ENCODE results near the gene BMP2K. TPM values are rescaled to one million over a fixed set of nuclear protein-coding genes. Genes with fewer than 3 reads are reported as not detected.

BMP2K gene
- total and polyA plus RNA-seq, 2 donors from 2014 or later, result 6.0 to 43.1 TPM

GRCh38 chr4:78956975-78957374 lies 180.8 kb downstream of the BMP2K start:
- intact Hi-C loops (cut with DNase I), result loop anchor here (10.0 kb wide), 1 partner anchor 1258 kb away; no protein-coding TSS in a partner anchor

GRCh38 chr4:78960926-78961325 lies 184.8 kb downstream of the BMP2K start:
- Histone ChIP-seq H3K27me3 (ENCODE audit: control insufficient read depth, insufficient read depth, low read length) (no peaks in the 10 kb centered on the region), H3K4me3 (ENCODE audit: low read length in 3 of 3) (no peak overlapping the region), H3K9me3 (ENCODE audit: control insufficient read depth in 2 of 3, insufficient read depth in 1 of 3, low read length in 3 of 3) (no peaks in the 10 kb centered on the region), H3K4me1 (ENCODE audit: control insufficient read depth in 2 of 3, insufficient read depth in 2 of 3, low read depth in 1 of 3, low read length in 3 of 3) (no peaks in the 10 kb centered on the region), H3K27ac (ENCODE audit: low read depth in 2 of 2, low read length in 2 of 2) (no peak overlapping the region), H3K36me3 (ENCODE audit: control insufficient read depth in 2 of 3, insufficient read depth in 3 of 3, low read length in 3 of 3) (no peaks in the 10 kb centered on the region), H3K9ac (ENCODE audit: low read length in 3 of 3) (no peak overlapping the region)
- TF ChIP-seq CTCF (IDR thresholded peaks at IDR 0.05; ENCODE audit: borderline replicate concordance, extremely low read depth, insufficient read depth), result no peak
- intact Hi-C loops (cut with DNase I), result no loop called here
- DNase-seq (no peak), FAIRE-seq (no peak)

More at GRCh38 chr4:78956975-78957374, 180.8 kb downstream of the BMP2K start:
- Histone ChIP-seq H3K36me3 (ENCODE audit: control insufficient read depth in 2 of 3, insufficient read depth in 3 of 3, low read length in 3 of 3) (no peaks in the 10 kb centered on the region), H3K27ac (ENCODE audit: low read depth in 2 of 2, low read length in 2 of 2) (no peak overlapping the region), H3K9me3 (ENCODE audit: control insufficient read depth in 2 of 3, insufficient read depth in 1 of 3, low read length in 3 of 3) (no peaks in the 10 kb centered on the region), H3K9ac (ENCODE audit: low read length in 3 of 3) (no peak overlapping the region), H3K4me3 (ENCODE audit: low read length in 3 of 3) (no peak overlapping the region), H3K4me1 (ENCODE audit: control insufficient read depth in 2 of 3, insufficient read depth in 2 of 3, low read depth in 1 of 3, low read length in 3 of 3) (no peaks in the 10 kb centered on the region), H3K27me3 (ENCODE audit: control insufficient read depth, insufficient read depth, low read length) (no peaks in the 10 kb centered on the region)
- FAIRE-seq (no peak), DNase-seq (no peak)
- TF ChIP-seq CTCF (IDR thresholded peaks at IDR 0.05; ENCODE audit: borderline replicate concordance, extremely low read depth, insufficient read depth), result no peak

Small RNA genes lying within 50 kb of the gene (microRNA-seq; reads per million reads assigned to microRNA genes)
- not detected for gene MIR5096

Other genes with a start within 250 kb of the BMP2K start
- 79.9 TPM for gene ANXA3, start 224.6 kb upstream of the BMP2K start, total RNA-seq
- 33.7 TPM for gene ANXA3, start 224.6 kb upstream of the BMP2K start, polyA plus RNA-seq (ENCODE audit: insufficient read depth, low read depth, low replicate concordance)
- gene PAQR3, start 163.1 kb downstream of the BMP2K start, total RNA-seq, result 11.4 TPM
- gene PAQR3, start 163.1 kb downstream of the BMP2K start, polyA plus RNA-seq (ENCODE audit: insufficient read depth, low read depth, low replicate concordance), result 4.9 TPM

All from kidney (tissue), 14 donors.